Lower leg skin (tissue), 4 donors: ENCODE data around the gene SH3RF3. TPM values are rescaled to one million over a fixed set of nuclear protein-coding genes. Genes with fewer than 3 reads are reported as not detected.

Experiments used
- DNase-seq, 2 donors: peaks; one replicate each; pipeline ENCODE4 v3.0.0-alpha.2; 2019; ENCODE audit warnings: low spot score in 2 of 2
- H3K4me3 ChIP-seq: fragments of 200-600 bp; sonication (generic); 2 replicates; pipeline ENCODE4 v1.5.1; 2017; ENCODE audit warnings: mild to moderate bottlenecking, low read depth; ENCODE audit not compliant: poor library complexity, severe bottlenecking
- CTCF ChIP-seq, 3 donors: fragments of 450-650 bp; IDR thresholded peaks; one replicate each; pipeline ENCODE4 v1.5.1; 2016; ENCODE audit warnings: antibody characterized with exemption in 3 of 3, mild to moderate bottlenecking in 3 of 3, moderate library complexity in 2 of 3
- POLR2A ChIP-seq, 2 donors: fragments of 450-650 bp; IDR thresholded peaks; one replicate each; pipeline ENCODE4 v1.6.1; 2016 to 2017; ENCODE audit warnings: antibody characterized with exemption in 2 of 2, mild to moderate bottlenecking in 1 of 2, moderate library complexity in 1 of 2
- WGBS, 2 donors: methylation state at CpG; one replicate each; pipeline ENCODE4 v1.1.5; 2018; 5-methylcytosine and 5-hydroxymethylcytosine counted together
- intact Hi-C: fragments of 100-400 bp; cut with DNase I; formaldehyde crosslinking; loops from one replicate; pipeline ENCODE4 v1.15.0; 2023; ENCODE audit warnings: low total_unique reads
- total RNA-seq, 4 donors: library from RNA; depleted of rRNA; stranded (reverse); fragments of >200 nt; gene quantifications; one replicate each; pipeline ENCODE4 v1.1.0, GENCODE V29; 2016

SH3RF3 gene
- total RNA-seq, 4 donors from 2014 or later = 1.9 to 7.4 (median 3.2) TPM

GRCh38 chr2:109299536-109299935, 170.5 kb downstream of the SH3RF3 start:
- no peak overlapping the region for H3K4me3 ChIP-seq
- intact Hi-C loops = no loop called here
- TF ChIP-seq CTCF (IDR thresholded peaks at IDR 0.05) = no peak
- TF ChIP-seq POLR2A (IDR thresholded peaks at IDR 0.05) = no peak
- DNase-seq = no peak
- WGBS, 2 donors = 68 to 75% methylated on average over 5 of the region's 5 CpGs

DNA sequence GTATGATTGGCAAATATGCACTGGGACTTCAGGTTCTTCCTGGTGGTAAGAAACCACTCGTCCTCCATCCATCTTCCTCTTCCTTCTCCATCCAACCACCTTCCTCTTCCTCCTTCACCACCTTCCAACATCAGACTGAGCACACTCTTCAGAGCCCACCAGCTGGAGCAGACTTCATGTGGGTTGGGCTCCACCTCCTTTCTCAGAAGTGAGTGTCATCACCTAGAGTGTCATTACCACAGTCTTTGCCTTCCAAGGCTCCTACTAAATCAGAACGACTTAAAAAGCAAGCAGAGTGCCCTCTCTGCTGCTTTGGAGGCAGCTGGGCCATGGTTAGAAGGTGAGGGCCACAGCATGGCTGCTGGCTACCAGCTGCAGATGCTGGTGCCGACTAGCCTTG, 171.6 kb downstream of the SH3RF3 start:
- H3K4me3 ChIP-seq = no peak overlapping the region
- TF ChIP-seq POLR2A (IDR thresholded peaks at IDR 0.05) = no peak
- TF ChIP-seq CTCF (IDR thresholded peaks at IDR 0.05) = no peak
- WGBS, 2 donors = 67 to 77% methylated on average over 3 of the region's 3 CpGs
- no peak for DNase-seq
- intact Hi-C loops = no loop called here

GRCh38 chr2:109301746-109302145, 172.7 kb downstream of the SH3RF3 start:
- DNase-seq = no peak
- no peak for TF ChIP-seq CTCF (IDR thresholded peaks at IDR 0.05)
- no peak for TF ChIP-seq POLR2A (IDR thresholded peaks at IDR 0.05)
- intact Hi-C loops = no loop called here
- WGBS, 2 donors = 94 to 98% methylated on average over 6 of the region's 6 CpGs
- no peak overlapping the region for H3K4me3 ChIP-seq

DNA sequence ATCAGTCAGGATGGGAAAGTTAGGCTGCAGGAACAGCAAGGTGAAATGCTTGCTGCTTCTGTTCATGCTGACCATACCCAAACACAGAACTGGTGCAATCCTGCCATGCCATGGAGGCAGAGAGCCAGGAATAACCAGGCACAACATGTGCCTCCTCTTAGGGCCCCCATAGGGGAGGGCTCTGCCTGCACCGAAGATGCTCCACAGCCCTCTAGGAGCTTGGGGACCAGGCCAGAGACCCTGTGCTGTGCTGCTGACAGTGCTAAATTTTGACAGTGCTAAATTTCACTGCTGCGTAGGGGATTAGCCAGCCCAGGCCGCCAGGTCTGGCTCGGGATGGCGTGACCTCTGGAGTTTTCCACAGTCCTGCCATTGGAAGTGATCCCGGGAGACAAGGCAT, 173.3 kb downstream of the SH3RF3 start:
- intact Hi-C loops = no loop called here
- TF ChIP-seq CTCF (IDR thresholded peaks at IDR 0.05) = no peak
- no peak for TF ChIP-seq POLR2A (IDR thresholded peaks at IDR 0.05)
- H3K4me3 ChIP-seq = no peak overlapping the region
- 91 to 100% methylated on average over 5 to 6 of the region's 6 CpGs for WGBS, 2 donors
- no peak for DNase-seq

- DNase-seq = no peak
- WGBS, 2 donors = 78 to 86% methylated on average over 5 of the region's 5 CpGs
- no peak overlapping the region for H3K4me3 ChIP-seq
- no peak for TF ChIP-seq POLR2A (IDR thresholded peaks at IDR 0.05)
- no peak for TF ChIP-seq CTCF (IDR thresholded peaks at IDR 0.05)
- intact Hi-C loops = no loop called here
Measured at GRCh38 chr2:109304242-109304641, 175.2 kb downstream of the SH3RF3 start.

GRCh38 chr2:109304731-109305470, 175.9 kb downstream of the SH3RF3 start:
- TF ChIP-seq POLR2A (IDR thresholded peaks at IDR 0.05) = no peak
- TF ChIP-seq CTCF (IDR thresholded peaks at IDR 0.05) = no peak
- DNase-seq = no peak
- 87 to 90% methylated on average over 13 of the region's 13 CpGs for WGBS, 2 donors
- intact Hi-C loops = no loop called here
- H3K4me3 ChIP-seq = no peak overlapping the region
